HG03039 (cell line): ENCODE data around the gene PRSS57.

Source experiments
- ATAC-seq: cut with Tn5 transposase; IDR thresholded peaks from one replicate; pipeline ENCODE4 v1.9.1; 2021; ENCODE audit warnings: mild to moderate bottlenecking, moderate library complexity; ENCODE audit not compliant: unreplicated experiment

Gene PRSS57

GRCh38 chr19:639253-640160 is 55.7 kb downstream of the PRSS57 start, which contains the start of gene FGF22:
TSS of gene FGF22 (plus strand) at chr19:639879. CDS start at chr19:639926, 47 bp downstream.
- ATAC-seq, result peak; percentile 51

- no peak for ATAC-seq
These were observed 56.4 kb downstream of the PRSS57 start for GRCh38 chr19:638906-639252.
